Epithelial cell of esophagus (primary cell): ENCODE measurements around the gene GOLGA3.

Source experiments
- DNase-seq: peaks from one replicate; pipeline ENCODE4 v3.0.0; 2010; ENCODE audit warnings: low read depth
- H3K4me3 ChIP-seq: 2 replicates; pipeline ENCODE4 v1.5.1; 2011; ENCODE audit warnings: mild to moderate bottlenecking, low read length, control low read depth
- TF ChIP-seq, protein P1 (sequence below): IDR thresholded peaks from 2 replicates; pipeline ENCODE4 v1.5.1; 2011; ENCODE audit warnings: low read depth, mild to moderate bottlenecking, low read length, control low read depth, inconsistent platforms; ENCODE audit not compliant: insufficient read depth; ENCODE audit errors: missing control alignments

The GOLGA3 gene

DNA sequence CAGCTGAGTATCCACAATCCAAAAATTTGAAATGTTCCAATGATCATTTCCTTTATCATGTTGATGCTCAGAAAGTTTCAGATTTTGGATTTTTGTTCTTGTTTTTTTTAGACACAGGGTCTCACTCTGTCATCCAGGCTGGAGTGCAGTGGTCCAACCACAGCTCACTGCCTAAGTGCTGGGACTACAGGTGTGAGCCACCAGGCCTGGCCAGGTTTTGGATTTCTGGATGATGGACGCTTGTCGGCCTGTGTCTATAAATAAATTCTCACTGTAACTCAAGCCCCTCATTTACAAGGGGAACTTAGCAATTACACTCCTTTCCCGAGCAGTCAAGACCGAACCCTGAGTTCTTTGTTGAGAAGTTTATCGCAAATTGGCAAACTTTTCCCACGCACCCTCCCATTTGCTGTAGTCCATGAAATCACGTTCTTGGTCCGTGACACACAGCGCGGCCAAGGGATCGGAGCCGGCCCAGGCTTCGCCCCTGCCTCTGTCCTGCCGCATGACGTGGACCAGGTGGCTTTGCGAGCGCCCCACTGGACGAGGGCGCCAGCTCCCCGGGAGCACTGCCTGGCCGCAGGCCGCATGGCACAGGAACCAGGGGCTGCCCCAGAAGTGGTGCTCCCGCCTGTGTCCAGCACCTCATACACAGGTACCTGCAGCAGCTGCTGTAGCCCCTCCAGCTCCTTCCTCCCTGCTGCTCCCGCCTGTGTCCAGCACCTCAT is 53.0 kb downstream of the GOLGA3 start:
- TF ChIP-seq, protein P1, sequence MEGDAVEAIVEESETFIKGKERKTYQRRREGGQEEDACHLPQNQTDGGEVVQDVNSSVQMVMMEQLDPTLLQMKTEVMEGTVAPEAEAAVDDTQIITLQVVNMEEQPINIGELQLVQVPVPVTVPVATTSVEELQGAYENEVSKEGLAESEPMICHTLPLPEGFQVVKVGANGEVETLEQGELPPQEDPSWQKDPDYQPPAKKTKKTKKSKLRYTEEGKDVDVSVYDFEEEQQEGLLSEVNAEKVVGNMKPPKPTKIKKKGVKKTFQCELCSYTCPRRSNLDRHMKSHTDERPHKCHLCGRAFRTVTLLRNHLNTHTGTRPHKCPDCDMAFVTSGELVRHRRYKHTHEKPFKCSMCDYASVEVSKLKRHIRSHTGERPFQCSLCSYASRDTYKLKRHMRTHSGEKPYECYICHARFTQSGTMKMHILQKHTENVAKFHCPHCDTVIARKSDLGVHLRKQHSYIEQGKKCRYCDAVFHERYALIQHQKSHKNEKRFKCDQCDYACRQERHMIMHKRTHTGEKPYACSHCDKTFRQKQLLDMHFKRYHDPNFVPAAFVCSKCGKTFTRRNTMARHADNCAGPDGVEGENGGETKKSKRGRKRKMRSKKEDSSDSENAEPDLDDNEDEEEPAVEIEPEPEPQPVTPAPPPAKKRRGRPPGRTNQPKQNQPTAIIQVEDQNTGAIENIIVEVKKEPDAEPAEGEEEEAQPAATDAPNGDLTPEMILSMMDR, result no peak
- no peak overlapping the region for H3K4me3 ChIP-seq
- no peak for DNase-seq

DNA sequence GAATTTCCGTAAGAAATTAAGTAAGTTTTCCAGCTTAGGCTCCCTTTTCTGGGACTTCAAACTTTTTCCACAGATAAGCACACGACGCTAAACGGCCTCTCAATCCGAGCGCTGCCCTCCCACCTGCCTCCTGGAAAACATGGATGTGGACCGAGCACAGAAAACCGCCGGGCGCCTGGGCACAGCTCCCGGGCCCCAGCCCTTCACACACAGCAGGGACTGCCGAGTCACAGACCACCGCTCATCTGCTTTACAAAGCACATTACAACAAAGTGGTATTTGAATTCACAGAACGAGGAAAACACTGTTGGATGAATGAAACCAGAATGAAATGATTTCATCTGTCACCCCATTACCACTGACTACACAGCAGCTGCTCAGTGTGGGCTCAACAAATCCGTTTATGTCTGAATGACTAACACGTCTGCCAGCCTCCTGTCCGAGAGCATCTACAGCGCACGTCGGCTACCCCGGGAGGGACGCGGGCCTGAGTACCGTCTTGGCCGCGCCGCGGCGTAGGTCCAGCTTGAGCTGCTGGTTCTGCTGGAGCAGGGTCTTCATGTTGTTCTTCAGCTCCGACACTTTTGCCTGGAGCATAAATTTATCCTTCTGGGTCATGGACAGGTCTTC is 53.9 kb downstream of the GOLGA3 start:
- TF ChIP-seq, protein P1, result no peak
- H3K4me3 ChIP-seq, result no peak overlapping the region
- DNase-seq, result no peak

DNA sequence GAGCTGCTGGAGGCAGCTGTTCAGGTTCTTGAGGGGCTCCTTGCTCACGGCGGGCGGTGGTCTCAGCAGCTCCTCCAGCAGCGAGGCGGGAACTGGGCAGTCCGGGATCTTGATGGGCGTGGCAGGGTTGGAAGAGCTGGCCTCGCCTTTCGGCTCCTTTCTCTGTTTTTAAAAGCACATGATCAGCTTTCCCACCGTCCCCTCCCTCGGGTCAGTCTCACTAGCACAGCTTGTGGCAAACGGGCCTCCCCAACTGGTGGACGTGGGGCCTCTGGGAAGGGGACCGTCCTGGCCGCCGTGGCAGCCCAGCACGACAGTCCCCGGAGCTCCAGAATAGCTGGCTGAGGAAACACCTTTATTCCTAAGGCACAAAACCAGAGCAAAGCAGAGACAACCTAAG is 54.5 kb downstream of the GOLGA3 start:
- H3K4me3 ChIP-seq, result no peak overlapping the region
- TF ChIP-seq, protein P1, result no peak
- DNase-seq, result no peak

DNA sequence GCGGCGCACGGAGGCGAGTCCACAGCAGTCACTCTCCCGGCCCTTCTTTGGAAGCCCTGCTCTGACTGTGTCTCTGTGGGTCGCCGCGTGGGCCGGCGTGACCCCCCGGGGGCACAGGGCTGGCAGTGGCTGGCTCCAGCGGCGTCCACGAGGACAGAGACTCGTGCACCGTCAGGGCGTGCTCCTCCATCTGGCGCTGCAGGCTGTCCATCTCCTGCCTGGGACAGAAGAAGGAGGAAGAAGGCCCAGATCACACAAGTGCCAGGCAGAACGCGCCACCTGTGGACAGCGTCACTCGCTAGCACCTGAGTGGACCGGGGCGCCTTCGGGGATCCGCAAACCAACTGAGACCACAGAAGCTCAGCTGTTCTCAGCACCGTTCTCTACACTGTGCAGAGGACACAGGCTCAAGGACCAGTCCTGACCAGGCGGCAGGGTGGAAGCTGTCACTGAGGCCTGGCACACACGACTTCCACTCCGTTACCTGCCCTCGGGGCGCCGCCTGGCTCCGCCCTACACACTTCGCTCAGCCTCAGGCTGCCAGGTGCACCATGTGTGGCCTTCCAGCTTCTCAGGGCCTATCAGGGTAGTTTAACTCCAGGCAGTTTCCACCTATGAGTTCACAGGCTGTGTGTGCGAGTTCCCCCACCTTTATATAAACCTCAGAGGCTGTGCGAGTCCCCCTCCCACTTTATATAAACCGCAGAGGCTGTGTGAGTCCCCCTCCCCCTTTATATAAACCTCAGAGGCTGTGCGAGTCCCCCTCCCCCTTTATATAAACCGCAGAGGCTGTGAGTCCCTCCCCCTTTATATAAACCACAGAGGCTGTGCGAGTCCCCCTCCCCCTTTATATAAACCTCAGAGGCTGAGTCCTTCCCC is 55.4 kb downstream of the GOLGA3 start:
- TF ChIP-seq, protein P1, result no peak

DNA sequence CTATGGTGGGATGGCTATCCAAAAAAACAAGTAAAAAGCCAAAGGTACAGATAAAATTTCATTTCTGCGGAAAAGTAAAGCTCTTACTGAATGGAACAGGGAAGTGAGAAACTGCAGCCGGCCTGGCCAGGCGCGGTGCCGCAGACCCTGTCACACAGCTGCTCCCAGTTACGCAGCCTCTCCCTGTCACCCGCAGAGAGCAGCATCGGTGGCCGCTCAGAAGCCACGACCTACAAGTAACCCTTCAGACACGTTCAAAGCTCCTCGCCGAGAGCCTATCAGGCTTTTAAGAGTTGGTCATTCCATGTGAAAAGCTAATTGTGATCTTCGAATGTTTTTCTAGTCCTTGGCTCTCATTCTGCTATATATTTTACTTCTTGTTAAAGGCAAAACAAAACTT is 56.1 kb downstream of the GOLGA3 start:
- DNase-seq, result no peak
- TF ChIP-seq, protein P1, result no peak
- H3K4me3 ChIP-seq, result no peak overlapping the region

More for the DNA sequence above, 55.4 kb downstream of the GOLGA3 start:
- no peak overlapping the region for H3K4me3 ChIP-seq
- DNase-seq, result no peak

DNA sequence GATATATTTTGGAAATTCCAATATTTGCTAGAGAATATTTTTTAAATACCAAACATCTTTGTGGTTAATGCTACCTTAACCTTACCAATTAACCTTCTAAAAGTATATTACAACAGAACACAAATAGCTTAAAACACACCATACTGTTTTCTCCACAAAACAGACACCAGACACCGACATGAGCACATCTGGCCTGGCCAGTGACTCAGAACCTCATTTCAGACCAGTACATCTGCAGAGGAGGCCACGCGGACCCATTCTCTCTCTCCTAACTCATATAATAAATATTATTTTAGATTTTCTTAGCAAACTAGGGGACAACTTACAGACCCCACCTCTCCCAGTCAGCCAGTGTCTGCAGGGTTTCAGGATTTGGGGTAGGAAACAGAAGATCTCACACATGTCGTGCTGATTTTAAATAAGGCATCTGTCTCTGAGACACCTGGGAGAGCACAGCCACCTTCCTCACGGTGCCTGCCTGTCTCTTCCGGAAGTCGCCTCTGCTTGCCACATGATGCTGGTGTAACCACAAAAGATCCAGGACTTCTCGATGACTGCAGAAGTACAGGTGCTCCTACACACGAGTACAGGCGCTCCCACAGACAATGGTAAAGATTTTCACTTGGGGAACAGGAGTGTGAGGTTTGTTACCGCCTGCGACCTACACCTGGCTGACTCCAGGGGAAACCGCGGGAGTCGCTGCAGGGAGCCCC is 57.4 kb downstream of the GOLGA3 start:
- TF ChIP-seq, protein P1, result no peak
- no peak overlapping the region for H3K4me3 ChIP-seq
- DNase-seq, result no peak
